ENCODE results near the gene SPRTN.

DNA sequence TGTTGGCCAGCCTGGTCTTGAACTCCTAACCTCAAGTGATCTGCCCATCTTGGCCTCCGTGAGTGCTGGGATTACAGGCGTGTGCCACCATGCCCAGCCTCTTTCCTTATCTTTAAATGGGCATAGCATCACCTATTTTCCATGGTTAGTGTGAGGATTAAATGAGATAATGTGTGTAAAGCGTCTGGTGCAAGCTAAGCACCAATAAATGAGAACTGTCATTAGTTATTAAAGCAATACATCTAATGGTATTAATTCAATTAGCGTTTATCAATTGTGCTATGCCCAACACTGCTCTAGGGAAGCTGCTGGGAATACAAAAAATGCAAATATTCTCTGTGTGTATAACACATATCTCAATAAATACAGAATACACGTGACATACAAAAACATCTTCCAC, 10.5 kb upstream of the SPRTN start:
- TF ChIP-seq, protein P1, sequence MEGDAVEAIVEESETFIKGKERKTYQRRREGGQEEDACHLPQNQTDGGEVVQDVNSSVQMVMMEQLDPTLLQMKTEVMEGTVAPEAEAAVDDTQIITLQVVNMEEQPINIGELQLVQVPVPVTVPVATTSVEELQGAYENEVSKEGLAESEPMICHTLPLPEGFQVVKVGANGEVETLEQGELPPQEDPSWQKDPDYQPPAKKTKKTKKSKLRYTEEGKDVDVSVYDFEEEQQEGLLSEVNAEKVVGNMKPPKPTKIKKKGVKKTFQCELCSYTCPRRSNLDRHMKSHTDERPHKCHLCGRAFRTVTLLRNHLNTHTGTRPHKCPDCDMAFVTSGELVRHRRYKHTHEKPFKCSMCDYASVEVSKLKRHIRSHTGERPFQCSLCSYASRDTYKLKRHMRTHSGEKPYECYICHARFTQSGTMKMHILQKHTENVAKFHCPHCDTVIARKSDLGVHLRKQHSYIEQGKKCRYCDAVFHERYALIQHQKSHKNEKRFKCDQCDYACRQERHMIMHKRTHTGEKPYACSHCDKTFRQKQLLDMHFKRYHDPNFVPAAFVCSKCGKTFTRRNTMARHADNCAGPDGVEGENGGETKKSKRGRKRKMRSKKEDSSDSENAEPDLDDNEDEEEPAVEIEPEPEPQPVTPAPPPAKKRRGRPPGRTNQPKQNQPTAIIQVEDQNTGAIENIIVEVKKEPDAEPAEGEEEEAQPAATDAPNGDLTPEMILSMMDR (IDR thresholded peaks at IDR 0.05): no peak
- TF ChIP-seq RAD21 (IDR thresholded peaks at IDR 0.05; ENCODE audit: low read length) (no peak), RFX5 (IDR thresholded peaks at IDR 0.05; ENCODE audit: low read length) (no peak), YY1 (IDR thresholded peaks at IDR 0.05; ENCODE audit: low read depth) (no peak), GABPA (IDR thresholded peaks at IDR 0.05; ENCODE audit: low read depth) (no peak)
- TF ChIP-seq, protein P2, sequence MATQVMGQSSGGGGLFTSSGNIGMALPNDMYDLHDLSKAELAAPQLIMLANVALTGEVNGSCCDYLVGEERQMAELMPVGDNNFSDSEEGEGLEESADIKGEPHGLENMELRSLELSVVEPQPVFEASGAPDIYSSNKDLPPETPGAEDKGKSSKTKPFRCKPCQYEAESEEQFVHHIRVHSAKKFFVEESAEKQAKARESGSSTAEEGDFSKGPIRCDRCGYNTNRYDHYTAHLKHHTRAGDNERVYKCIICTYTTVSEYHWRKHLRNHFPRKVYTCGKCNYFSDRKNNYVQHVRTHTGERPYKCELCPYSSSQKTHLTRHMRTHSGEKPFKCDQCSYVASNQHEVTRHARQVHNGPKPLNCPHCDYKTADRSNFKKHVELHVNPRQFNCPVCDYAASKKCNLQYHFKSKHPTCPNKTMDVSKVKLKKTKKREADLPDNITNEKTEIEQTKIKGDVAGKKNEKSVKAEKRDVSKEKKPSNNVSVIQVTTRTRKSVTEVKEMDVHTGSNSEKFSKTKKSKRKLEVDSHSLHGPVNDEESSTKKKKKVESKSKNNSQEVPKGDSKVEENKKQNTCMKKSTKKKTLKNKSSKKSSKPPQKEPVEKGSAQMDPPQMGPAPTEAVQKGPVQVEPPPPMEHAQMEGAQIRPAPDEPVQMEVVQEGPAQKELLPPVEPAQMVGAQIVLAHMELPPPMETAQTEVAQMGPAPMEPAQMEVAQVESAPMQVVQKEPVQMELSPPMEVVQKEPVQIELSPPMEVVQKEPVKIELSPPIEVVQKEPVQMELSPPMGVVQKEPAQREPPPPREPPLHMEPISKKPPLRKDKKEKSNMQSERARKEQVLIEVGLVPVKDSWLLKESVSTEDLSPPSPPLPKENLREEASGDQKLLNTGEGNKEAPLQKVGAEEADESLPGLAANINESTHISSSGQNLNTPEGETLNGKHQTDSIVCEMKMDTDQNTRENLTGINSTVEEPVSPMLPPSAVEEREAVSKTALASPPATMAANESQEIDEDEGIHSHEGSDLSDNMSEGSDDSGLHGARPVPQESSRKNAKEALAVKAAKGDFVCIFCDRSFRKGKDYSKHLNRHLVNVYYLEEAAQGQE (IDR thresholded peaks at IDR 0.05; ENCODE audit: low read depth, low read length): no peak
